Measurements from ENCODE around the gene WASHC2A. TPM values are rescaled to one million over a fixed set of nuclear protein-coding genes. Genes with fewer than 3 reads are reported as not detected.
"Not testable (repeated sequence)": the region's sequence is repeated elsewhere in the genome, so short reads cannot be mapped to it uniquely, and the experiment has no call there.

WASHC2A gene
- total RNA-seq, 1 experiment from 2014 or later: 18.6 TPM

- DNase-seq (ENCODE audit: low read depth): not testable (repeated sequence)
Observed at GRCh38 chr10:50143512-50144174, 75.9 kb downstream of the WASHC2A start.

DNA sequence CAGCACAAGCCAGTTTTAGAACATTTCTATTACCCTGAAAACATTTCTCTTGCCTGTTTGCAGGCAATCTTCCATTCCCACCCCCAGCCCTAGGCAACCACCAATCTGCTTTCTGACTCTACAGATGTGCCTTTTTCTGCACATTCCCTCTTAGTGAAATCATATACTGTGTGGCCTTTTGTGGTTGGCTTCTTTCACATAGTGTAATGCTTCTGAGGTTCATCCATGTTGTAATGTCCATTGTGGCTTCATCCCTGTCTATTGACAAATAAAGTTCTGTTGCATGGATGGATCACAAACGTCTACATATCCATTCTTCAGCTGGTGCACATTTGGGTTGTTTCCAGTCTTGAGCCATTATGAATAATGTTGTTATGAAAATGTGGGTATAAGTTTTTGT is 77.8 kb downstream of the WASHC2A start:
- not testable (repeated sequence) for DNase-seq (ENCODE audit: low read depth)

GRCh38 chr10:50152792-50153272 is 85.1 kb downstream of the WASHC2A start:
- peak; percentile 2 for DNase-seq (ENCODE audit: low read depth)

- not testable (repeated sequence) for DNase-seq (ENCODE audit: low read depth)
Observed at GRCh38 chr10:50157868-50158267, 90.1 kb downstream of the WASHC2A start.

GRCh38 chr10:50159856-50160255 is 92.1 kb downstream of the WASHC2A start:
- not testable (repeated sequence) for DNase-seq (ENCODE audit: low read depth)

DNA sequence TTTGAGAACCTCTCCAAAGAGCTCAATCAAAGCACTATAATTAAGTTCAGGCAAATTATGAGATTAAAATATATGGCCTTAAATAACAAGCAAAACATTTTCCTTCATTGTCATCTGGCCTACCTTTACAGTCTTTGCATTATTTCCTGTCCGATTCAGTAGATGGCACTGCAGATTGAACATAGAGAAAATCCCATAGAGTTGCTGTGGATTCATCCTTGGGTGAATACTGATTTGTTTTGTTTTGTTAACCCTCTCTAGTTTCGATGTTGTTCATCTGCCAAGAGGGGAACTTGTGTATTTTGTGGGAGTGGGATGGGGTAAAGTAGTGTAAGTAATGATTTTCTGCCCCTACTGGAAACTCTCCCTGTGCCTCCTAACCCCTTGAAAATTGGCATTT is 97.3 kb downstream of the WASHC2A start:
- not testable (repeated sequence) for DNase-seq (ENCODE audit: low read depth)

- not testable (repeated sequence) for DNase-seq (ENCODE audit: low read depth)
Observed at GRCh38 chr10:50167833-50168232, 100.1 kb downstream of the WASHC2A start.

DNA sequence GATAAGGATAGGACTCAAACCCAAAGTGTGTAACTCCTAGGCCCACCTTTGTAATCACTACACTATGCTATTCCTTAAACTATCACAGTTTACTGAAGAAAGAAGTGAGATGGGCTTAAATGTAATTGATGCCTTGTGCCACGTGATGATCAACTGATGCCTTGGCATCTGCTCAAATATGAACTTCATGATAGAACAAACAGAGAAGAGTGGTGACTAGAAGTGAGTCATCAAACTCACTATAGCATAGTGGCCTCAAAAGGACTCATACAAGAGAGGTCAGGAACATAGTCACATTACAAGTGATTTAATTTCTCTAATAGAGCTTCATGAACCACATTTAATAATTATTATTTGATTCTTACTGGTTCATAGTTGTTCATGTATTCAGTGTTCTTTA is 101.8 kb downstream of the WASHC2A start:
- DNase-seq (ENCODE audit: low read depth): peak; percentile 2

GRCh38 chr10:50174788-50175525 is 107.2 kb downstream of the WASHC2A start:
- DNase-seq (ENCODE audit: low read depth): peak; percentile 4

Other genes starting within 250 kb of the WASHC2A start
- gene PARG, start 125.9 kb upstream of the WASHC2A start, total RNA-seq (2014; rRNA removed; shearing (Covaris generic)): 18.0 and 22.6 TPM in 2 replicates
- gene TIMM23B, start 125.9 kb upstream of the WASHC2A start, total RNA-seq (2014; rRNA removed; shearing (Covaris generic)): 5.8 and 7.6 TPM in 2 replicates
- 2.9 and 7.0 TPM in 2 replicates for gene AGAP6, start 79.5 kb upstream of the WASHC2A start, total RNA-seq (2014; rRNA removed; shearing (Covaris generic))
- gene ASAH2, start 183.6 kb downstream of the WASHC2A start, total RNA-seq (2014; rRNA removed; shearing (Covaris generic)): 0.06 and 0.46 TPM in 2 replicates